H9 (cell line): ENCODE measurements around the gene PIP5K1C. TPM values are rescaled to one million over a fixed set of nuclear protein-coding genes. Genes with fewer than 3 reads are reported as not detected.

Source experiments
- DNase-seq: peaks from one replicate; pipeline ENCODE4 v3.0.0-alpha.2; 2017
- H2AFZ ChIP-seq: one replicate; pipeline ENCODE4 v1.6.1; 2013; ENCODE audit warnings: mild to moderate bottlenecking, low read length, control low read depth, moderate library complexity
- H2AK5ac ChIP-seq: 2 replicates; pipeline ENCODE4 v1.6.1; 2013; ENCODE audit warnings: low read length, control low read depth, mixed read lengths; ENCODE audit not compliant: insufficient read length
- H2BK120ac ChIP-seq: one replicate; pipeline ENCODE4 v1.6.1; 2013; ENCODE audit warnings: low read depth, mild to moderate bottlenecking, low read length, control low read depth, inconsistent platforms; ENCODE audit not compliant: poor library complexity, severe bottlenecking
- H2BK12ac ChIP-seq: 2 replicates; pipeline ENCODE4 v1.6.1; 2013; ENCODE audit warnings: low read length, control low read depth, mixed read lengths, low read depth; ENCODE audit not compliant: insufficient read length
- H2BK15ac ChIP-seq: 2 replicates; pipeline ENCODE4 v1.6.1; 2013; ENCODE audit warnings: low read depth, low read length, control low read depth
- H2BK20ac ChIP-seq: one replicate; pipeline ENCODE4 v1.6.1; 2013; ENCODE audit warnings: low read depth, mild to moderate bottlenecking, low read length, control low read depth, inconsistent platforms; ENCODE audit not compliant: poor library complexity, severe bottlenecking
- H2BK5ac ChIP-seq: 2 replicates; pipeline ENCODE4 v1.6.1; 2013; ENCODE audit warnings: low read length, control low read depth, mixed read lengths; ENCODE audit not compliant: insufficient read length
- H3K14ac ChIP-seq: 2 replicates; pipeline ENCODE4 v1.6.1; 2013; ENCODE audit warnings: low read length, control low read depth; ENCODE audit not compliant: insufficient read depth
- H3K18ac ChIP-seq: 2 replicates; pipeline ENCODE4 v1.6.1; 2013; ENCODE audit warnings: low read depth, mild to moderate bottlenecking, mixed read lengths, low read length, control low read depth; ENCODE audit not compliant: insufficient read length
- H3K23ac ChIP-seq: 2 replicates; pipeline ENCODE4 v1.6.1; 2013; ENCODE audit warnings: low read length, control low read depth, mixed read lengths, low read depth; ENCODE audit not compliant: insufficient read length
- H3K23me2 ChIP-seq: 2 replicates; pipeline ENCODE4 v1.6.1; 2013; ENCODE audit warnings: low read depth, mild to moderate bottlenecking, mixed read lengths, low read length, control low read depth; ENCODE audit not compliant: insufficient read length, poor library complexity, severe bottlenecking
- H3K27ac ChIP-seq: 2 replicates; pipeline ENCODE4 v1.5.1; 2013; ENCODE audit warnings: low read length, control low read depth, mixed read lengths, low read depth; ENCODE audit not compliant: insufficient read length
- H3K27me3 ChIP-seq: 2 replicates; pipeline ENCODE4 v1.6.1; 2013; ENCODE audit warnings: low read length, control low read depth, inconsistent platforms; ENCODE audit not compliant: insufficient read depth
- H3K4ac ChIP-seq: 2 replicates; pipeline ENCODE4 v1.6.1; 2013; ENCODE audit warnings: low read depth, mild to moderate bottlenecking, control low read depth, inconsistent platforms, low read length, moderate library complexity
- H3K4me1 ChIP-seq: 2 replicates; pipeline ENCODE4 v1.6.1; 2013; ENCODE audit warnings: low read length, control low read depth, inconsistent platforms; ENCODE audit not compliant: insufficient read depth
- H3K4me2 ChIP-seq: 2 replicates; pipeline ENCODE4 v1.6.1; 2013; ENCODE audit warnings: low read length, control low read depth, mixed read lengths; ENCODE audit not compliant: insufficient read length, insufficient read depth
- H3K56ac ChIP-seq: 2 replicates; pipeline ENCODE4 v1.6.1; 2013; ENCODE audit warnings: low read depth, mild to moderate bottlenecking, mixed read lengths, low read length, control low read depth; ENCODE audit not compliant: insufficient read length
- H3K79me1 ChIP-seq: 2 replicates; pipeline ENCODE4 v1.6.1; 2013; ENCODE audit warnings: low read depth, mild to moderate bottlenecking, moderate library complexity, low read length, control low read depth, inconsistent platforms; ENCODE audit not compliant: insufficient read depth, poor library complexity, severe bottlenecking
- H3K79me2 ChIP-seq: 2 replicates; pipeline ENCODE4 v1.6.1; 2013; ENCODE audit warnings: low read length, control low read depth, inconsistent platforms; ENCODE audit not compliant: insufficient read depth
- H3K9ac ChIP-seq: 2 replicates; pipeline ENCODE4 v1.6.1; 2013; ENCODE audit warnings: low read length, control low read depth, mixed read lengths; ENCODE audit not compliant: insufficient read length; ENCODE audit errors: extremely low read depth
- H3K9me3 ChIP-seq: one replicate; pipeline ENCODE4 v1.6.1; 2013; ENCODE audit warnings: low read depth, low read length, inconsistent platforms; ENCODE audit not compliant: control insufficient read depth
- H3T11ph ChIP-seq: one replicate; pipeline ENCODE4 v1.6.1; 2013; ENCODE audit warnings: mild to moderate bottlenecking, low read length, control low read depth, inconsistent platforms
- H4K20me1 ChIP-seq: one replicate; pipeline ENCODE4 v1.6.1; 2013; ENCODE audit not compliant: control insufficient read depth, insufficient read length, insufficient read depth
- H4K5ac ChIP-seq: 2 replicates; pipeline ENCODE4 v1.6.1; 2013; ENCODE audit warnings: low read depth, mild to moderate bottlenecking, mixed read lengths, low read length, control low read depth; ENCODE audit not compliant: insufficient read length
- H4K8ac ChIP-seq: replicated peaks from 2 replicates; pipeline ENCODE4 v1.6.1; 2013; ENCODE audit warnings: low read length, control low read depth, mixed read lengths, low read depth; ENCODE audit not compliant: insufficient read length
- H4K91ac ChIP-seq: 2 replicates; pipeline ENCODE4 v1.6.1; 2013; ENCODE audit warnings: low read depth, mild to moderate bottlenecking, moderate library complexity, mixed read lengths, low read length, control low read depth; ENCODE audit not compliant: insufficient read length
- H3K27ac Mint-ChIP-seq, 3 experiments: 2 replicates in 2 of 3; 3 replicates in 1 of 3; pipeline ENCODE4 v1.8.0; 2020 to 2021; ENCODE audit warnings: mixed read lengths in 3 of 3, mild to moderate bottlenecking in 1 of 3, moderate library complexity in 1 of 3
- H3K27me3 Mint-ChIP-seq: 2 replicates; pipeline ENCODE4 v1.8.0; 2021; ENCODE audit warnings: low read depth, mild to moderate bottlenecking, moderate library complexity, mixed read lengths
- H3K36me3 Mint-ChIP-seq, 3 experiments: 2 replicates in 2 of 3; 3 replicates in 1 of 3; pipeline ENCODE4 v1.8.0; 2020 to 2021; ENCODE audit warnings: low read depth in 3 of 3, mixed read lengths in 3 of 3; ENCODE audit not compliant: insufficient read depth in 1 of 3
- H3K4me1 Mint-ChIP-seq, 2 experiments: 2 replicates each; pipeline ENCODE4 v1.8.0; 2020; ENCODE audit warnings: mixed read lengths in 2 of 2
- H3K4me3 Mint-ChIP-seq, 2 experiments: 2 replicates in 1 of 2; 3 replicates in 1 of 2; pipeline ENCODE4 v1.8.0; 2020 to 2021; ENCODE audit warnings: mild to moderate bottlenecking in 2 of 2, mixed read lengths in 2 of 2, moderate library complexity in 1 of 2
- H3K9me3 Mint-ChIP-seq, 2 experiments: 2 replicates in 1 of 2; 3 replicates in 1 of 2; pipeline ENCODE4 v1.8.0; 2020; ENCODE audit warnings: mild to moderate bottlenecking in 2 of 2, mixed read lengths in 2 of 2, moderate library complexity in 1 of 2
- CTCF ChIP-seq: fragments of 200-600 bp; sonication (generic); conservative IDR thresholded peaks from 3 replicates; pipeline ENCODE4 v1.8.0; 2021; ENCODE audit warnings: antibody characterized with exemption, mild to moderate bottlenecking
- WGBS: extraction: QIAGEN DNeasy Blood & Tissue Kit; methylation state at CpG from one replicate; pipeline ENCODE4 v1.1.7; 2013; ENCODE audit warnings: missing lambda C conversion rate, low lambda C conversion rate, mixed read lengths; ENCODE audit not compliant: insufficient read length; ENCODE audit errors: extremely low coverage; 5-methylcytosine and 5-hydroxymethylcytosine counted together
- total RNA-seq: library from RNA; stranded (reverse); gene quantifications from 2 replicates; pipeline ENCODE4 v1.2.1, GENCODE V29; 2021

The PIP5K1C gene
- total RNA-seq, 1 experiment from 2014 or later, result 41.7 TPM

DNA sequence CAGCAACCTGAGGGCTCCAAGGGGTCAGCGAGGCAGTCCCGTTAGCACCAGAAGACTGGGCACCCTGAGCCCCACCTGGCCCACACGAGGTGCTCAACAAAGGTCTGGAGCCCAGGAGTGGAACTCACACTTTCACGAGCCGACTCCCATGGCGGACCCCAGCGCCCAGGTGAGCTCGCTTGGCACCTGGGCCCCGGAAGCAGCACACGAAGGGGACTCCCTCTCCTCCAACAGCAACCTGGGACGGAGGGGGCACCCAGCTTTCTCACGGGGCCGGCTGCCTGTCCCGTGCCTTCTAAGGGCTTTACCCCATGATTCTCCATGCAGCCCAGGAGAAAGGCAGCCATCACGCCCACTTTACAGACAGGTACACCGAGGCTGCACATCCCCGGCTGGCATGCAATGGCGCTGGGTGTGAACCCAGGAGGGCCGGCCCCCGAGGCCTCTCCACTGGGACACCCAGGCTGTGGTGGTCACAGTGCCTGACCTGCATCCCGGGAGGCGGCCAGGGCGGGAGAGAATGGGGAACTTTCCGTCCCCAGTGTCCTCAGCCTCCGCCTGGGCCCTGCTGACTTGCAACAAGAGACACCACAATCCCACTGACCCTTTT is 5.0 kb downstream of the PIP5K1C start:
- Histone ChIP-seq H3K56ac (no peak overlapping the region), H4K20me1 (no peaks in the 10 kb centered on the region), H3K9ac (no peak overlapping the region), H3K14ac (no peak overlapping the region), H2BK120ac (no peak overlapping the region), H2BK15ac (no peak overlapping the region), H4K5ac (no peak overlapping the region), H3K23ac (no peak overlapping the region), H2BK5ac (no peak overlapping the region), H3K27ac (no peak overlapping the region), H3T11ph (no peak overlapping the region), H2BK12ac (no peak overlapping the region), H2AK5ac (no peak overlapping the region), H4K8ac (no peak overlapping the region), H2BK20ac (no peak overlapping the region), H2AFZ (no peak overlapping the region), H4K91ac (no peak overlapping the region), H3K27me3 (no peaks in the 10 kb centered on the region), H3K9me3 (no peaks in the 10 kb centered on the region), H3K4ac (no peak overlapping the region), H3K4me1 (no peaks in the 10 kb centered on the region; the same call in 1 of the 2 replicates), H3K18ac (no peak overlapping the region), H3K23me2 (peaks cover 8% of the 10 kb centered on the region), H3K4me2 (no peak overlapping the region), H3K79me2 (peaks cover 17% of the 10 kb centered on the region; the same call in 1 of the 2 replicates), H3K79me1 (no peaks in the 10 kb centered on the region)
- no peak for DNase-seq
- no peak for TF ChIP-seq CTCF
- peaks cover 0 to 10% of the 10 kb centered on the region in 2 experiments; a peak in 3 of 4 replicates for H3K4me1 Mint-ChIP-seq
- no CpG with 5 or more reads among the region's 25 CpGs for WGBS
- no peaks in the 10 kb centered on the region for H3K9me3 Mint-ChIP-seq
- H3K4me3 Mint-ChIP-seq, result no peak overlapping the region
- H3K27ac Mint-ChIP-seq, result no peak overlapping the region
- H3K36me3 Mint-ChIP-seq, result peaks cover 3 to 13% (median 6%) of the 10 kb centered on the region in 3 experiments; a peak in 6 of 7 replicates
- no peaks in the 10 kb centered on the region for H3K27me3 Mint-ChIP-seq
